K562 (cell line): ENCODE measurements around the gene RREB1. TPM values are rescaled to one million over a fixed set of nuclear protein-coding genes. Genes with fewer than 3 reads are reported as not detected.

Source experiments
- ATAC-seq: fragments of 200-7000 bp; cut with Tn5 transposase; 3 replicates; pipeline ENCODE4 v1.9.1; 2020; ENCODE audit warnings: moderate library complexity
- BruUV-seq: library from RNA; stranded (reverse); fragments of 400-500 nt; replicated peaks from 2 replicates; lab custom pipeline; 2021; lab: Mats Ljungman, UMichigan
- CTCF ChIA-PET: fragments of 300-600 bp; formaldehyde crosslinking; extraction: SDS; loops from one replicate; lab custom pipeline; 2021; ENCODE audit warnings: low intra/inter-chr PET ratio; lab: Yijun Ruan, JAX
- POLR2A ChIA-PET: fragments of 300-600, 350-650 bp; sonication (Branson Sonifier 250); formaldehyde crosslinking; extraction: SDS; loops from one replicate; lab custom pipeline; 2021; ENCODE audit warnings: antibody characterized with exemption, inconsistent platforms; lab: Yijun Ruan, JAX
- DNase-seq, 4 experiments: peaks; one replicate each; pipeline versions ENCODE4 v3.0.0 to v3.0.0-alpha.2; 2011 to 2018; ENCODE audit warnings: low spot score in 3 of 4, mixed read lengths in 3 of 4; ENCODE audit errors: extremely low read depth in 1 of 4
- FAIRE-seq: peaks from 2 replicates; lab custom pipeline; 2011; peaks lifted over from hg19 to GRCh38; lab: Jason Lieb, UNC
- H2AFZ ChIP-seq: 2 replicates; pipeline ENCODE4 v1.6.0; 2011; ENCODE audit warnings: low read depth, low read length, control low read depth, inconsistent platforms
- H3K27ac ChIP-seq: fragments of 200-600 bp; 3 replicates; pipeline ENCODE4 v1.8.0; 2011; ENCODE audit warnings: low read depth, mild to moderate bottlenecking, control low read depth, inconsistent platforms, low read length, moderate library complexity, mixed read lengths; ENCODE audit errors: extremely low read depth
- H3K27me3 ChIP-seq, 2 experiments: fragments of 300-600 bp in 1 of 2; 2 replicates in 1 of 2; 3 replicates in 1 of 2; pipeline versions ENCODE4 v1.6.0 to v1.8.0; 2011; ENCODE audit warnings: inconsistent platforms in 2 of 2, low read length in 2 of 2, mild to moderate bottlenecking in 1 of 2, mixed read lengths in 1 of 2, moderate library complexity in 1 of 2; ENCODE audit not compliant: control insufficient read depth in 2 of 2, insufficient read depth in 2 of 2
- H3K36me3 ChIP-seq: fragments of 300-600 bp; 3 replicates; pipeline ENCODE4 v1.8.0; 2011; ENCODE audit warnings: mild to moderate bottlenecking, low read length, inconsistent platforms; ENCODE audit not compliant: control insufficient read depth, insufficient read depth
- H3K4me1 ChIP-seq, 2 experiments: fragments of 200-600 bp in 1 of 2; replicated peaks in 1 of 2; 2 replicates in 1 of 2; 3 replicates in 1 of 2; pipeline versions ENCODE4 v1.5.1 to v1.8.0; 2011; ENCODE audit warnings: inconsistent platforms in 2 of 2, low read length in 2 of 2, mild to moderate bottlenecking in 1 of 2, mixed read lengths in 1 of 2, moderate library complexity in 1 of 2; ENCODE audit not compliant: control insufficient read depth in 2 of 2, insufficient read depth in 2 of 2
- H3K4me2 ChIP-seq: 2 replicates; pipeline ENCODE4 v1.6.1; 2011; ENCODE audit warnings: low read length, control low read depth, inconsistent platforms, mixed read lengths; ENCODE audit not compliant: insufficient read depth
- H3K4me3 ChIP-seq: fragments of 200-600 bp; sonication (generic), shearing (Covaris generic); 2 replicates; pipeline ENCODE4 v1.5.1; 2016; ENCODE audit warnings: control low read depth, inconsistent platforms
- H3K79me2 ChIP-seq: fragments of 200-600 bp; 3 replicates; pipeline ENCODE4 v1.8.0; 2011; ENCODE audit warnings: low read length, inconsistent platforms; ENCODE audit not compliant: control insufficient read depth, insufficient read depth
- H3K9ac ChIP-seq, 2 experiments: 2 replicates each; pipeline versions ENCODE4 v1.6.0 to v1.6.1; 2011; ENCODE audit warnings: low read depth in 2 of 2, low read length in 2 of 2, control low read depth in 1 of 2, inconsistent platforms in 1 of 2, mild to moderate bottlenecking in 1 of 2, mixed read lengths in 1 of 2; ENCODE audit not compliant: insufficient read depth in 1 of 2
- H3K9me1 ChIP-seq: one replicate; pipeline ENCODE4 v1.6.0; 2011; ENCODE audit warnings: inconsistent platforms, mild to moderate bottlenecking, low read length, moderate library complexity; ENCODE audit not compliant: control insufficient read depth, insufficient read depth
- H3K9me3 ChIP-seq: replicated peaks from 2 replicates; pipeline ENCODE4 v1.5.1; 2011; ENCODE audit warnings: low read depth, low read length, inconsistent platforms; ENCODE audit not compliant: control insufficient read depth, insufficient read depth
- H4K20me1 ChIP-seq: replicated peaks from 2 replicates; pipeline ENCODE4 v1.6.1; 2011; ENCODE audit warnings: low read length, inconsistent platforms, mixed read lengths; ENCODE audit not compliant: control insufficient read depth, insufficient read depth
- ADNP ChIP-seq: fragments of 200-800 bp; sonication (Bioruptor generic); IDR thresholded peaks from 2 replicates; pipeline ENCODE4 v1.6.1; 2016; ENCODE audit warnings: missing genetic modification characterization, missing compliant biosample characterization
- CBFA2T3 ChIP-seq: fragments of 450-650 bp; IDR thresholded peaks from 2 replicates; pipeline ENCODE4 v1.6.1; 2017
- CBX3 ChIP-seq, 2 experiments: IDR thresholded peaks; 1 replicate in 1 of 2; 2 replicates in 1 of 2; pipeline ENCODE4 v1.6.1; 2012; ENCODE audit warnings: inconsistent platforms in 2 of 2, low read length in 2 of 2, borderline replicate concordance in 1 of 2, control low read depth in 1 of 2
- CSDE1 ChIP-seq, 2 experiments: fragments of 450-650 bp; IDR thresholded peaks; 2 replicates each; pipeline ENCODE4 v1.6.1; 2016; ENCODE audit warnings: mild to moderate bottlenecking in 1 of 2
- DPF2 ChIP-seq: fragments of 450-650 bp; IDR thresholded peaks from 2 replicates; pipeline ENCODE4 v1.6.1; 2016
- HNRNPUL1 ChIP-seq: fragments of 200-400 bp; formaldehyde crosslinking; IDR thresholded peaks from 2 replicates; pipeline ENCODE4 v1.6.1; 2017; ENCODE audit warnings: low read length
- IRF2 ChIP-seq: sonication (generic); formaldehyde crosslinking; IDR thresholded peaks from 2 replicates; pipeline ENCODE4 v1.8.1; 2022; ENCODE audit warnings: mild to moderate bottlenecking, missing genetic modification reagents
- JUND ChIP-seq, 2 experiments: IDR thresholded peaks; 2 replicates in 1 of 2; 3 replicates in 1 of 2; pipeline ENCODE4 v1.6.1; 2011; ENCODE audit warnings: borderline replicate concordance in 2 of 2, low read depth in 2 of 2, low read length in 2 of 2, improper control_type of control experiment in 1 of 2, missing biosample characterization in 1 of 2, missing genetic modification characterization in 1 of 2, missing genetic modification reagents in 1 of 2
- MAZ ChIP-seq, 2 experiments: fragments of 450-650 bp in 1 of 2; sonication (generic) in 1 of 2; formaldehyde crosslinking; IDR thresholded peaks in 1 of 2; conservative IDR thresholded peaks in 1 of 2; 2 replicates each; pipeline versions ENCODE4 v1.4.0 to v1.5.0; 2020; ENCODE audit warnings: mild to moderate bottlenecking in 1 of 2, missing genetic modification reagents in 1 of 2
- RBM14 ChIP-seq: fragments of 200-400 bp; formaldehyde crosslinking; IDR thresholded peaks from 2 replicates; pipeline ENCODE4 v1.6.1; 2018; ENCODE audit warnings: low read depth, mild to moderate bottlenecking, low read length, moderate library complexity, borderline replicate concordance; ENCODE audit not compliant: insufficient read depth
- SMARCA4 ChIP-seq: fragments of 450-650 bp; IDR thresholded peaks from 2 replicates; pipeline ENCODE4 v1.6.1; 2016
- SMARCE1 ChIP-seq: fragments of 450-650 bp; IDR thresholded peaks from 2 replicates; pipeline ENCODE4 v1.7.1; 2016; ENCODE audit warnings: mild to moderate bottlenecking
- SRF ChIP-seq, 2 experiments: fragments of 250-450, 450-650 bp in 1 of 2; sonication (Bioruptor Pico) in 1 of 2; sonication (generic) in 1 of 2; formaldehyde crosslinking; IDR thresholded peaks; 2 replicates each; pipeline versions ENCODE4 v1.5.0 to v1.5.1; 2020 to 2022; ENCODE audit warnings: mild to moderate bottlenecking in 1 of 2, missing genetic modification reagents in 1 of 2
- WGBS: fragments of 100-300 bp; shearing (Covaris generic); methylation state at CpG from one replicate; pipeline ENCODE4 v1.1.6; 2016; ENCODE audit warnings: low coverage, mixed read lengths; ENCODE audit not compliant: insufficient coverage; ENCODE audit errors: missing lambda C conversion rate; 5-methylcytosine and 5-hydroxymethylcytosine counted together
- in situ Hi-C: fragments of 300-500 bp; cut with MboI; formaldehyde crosslinking; loops from 4 replicates; pipeline ENCODE4 v1.15.0; 2018; ENCODE audit warnings: inconsistent platforms, mixed read lengths
- intact Hi-C: fragments of 100-400 bp; cut with micrococcal nuclease; formaldehyde crosslinking; loops from 2 replicates; pipeline ENCODE4 v1.14.2; 2022
- polyA plus RNA-seq, 8 experiments: library from polyadenylated mRNA; depleted of rRNA in 4 of 8; stranded (reverse) in 5 of 8; unstranded in 3 of 8; fragments of >200 nt; fragmentation: Nextera tagmentation in 2 of 8; fragmentation: Illumina TruSeq in 1 of 8; extraction: Ambion mirVana in 2 of 8; extraction: Trizol in 1 of 8; gene quantifications; 2 replicates each; pipeline versions ENCODE4 v1.2.1 to v1.2.3, GENCODE V29; 2011 to 2014; ENCODE audit warnings: inconsistent platforms in 1 of 8, missing spikeins in 1 of 8
- total RNA-seq, 7 experiments: library from RNA; depleted of rRNA in 6 of 7; stranded (reverse); fragments of >200 nt in 6 of 7; fragmentation: Illumina TruSeq in 2 of 7; extraction: Trizol in 2 of 7; gene quantifications; 2 replicates each; pipeline versions ENCODE4 v1.2.1 to v1.2.3, GENCODE V29; 2011 to 2021; ENCODE audit warnings: low replicate concordance in 1 of 7
- TF ChIP-seq, protein P1 (sequence below): IDR thresholded peaks from 2 replicates; pipeline ENCODE4 v1.6.1; 2011; ENCODE audit warnings: borderline replicate concordance, low read depth, mild to moderate bottlenecking, moderate library complexity, low read length; ENCODE audit not compliant: insufficient read depth, poor library complexity, severe bottlenecking
- TF ChIP-seq, protein P2 (sequence below), 2 experiments: fragments of 450-650 bp in 1 of 2; sonication (generic) in 1 of 2; formaldehyde crosslinking in 1 of 2; IDR thresholded peaks in 1 of 2; conservative IDR thresholded peaks in 1 of 2; 2 replicates each; pipeline versions ENCODE4 v1.6.1 to v1.8.1; 2016 to 2023; ENCODE audit warnings: mild to moderate bottlenecking in 2 of 2, moderate library complexity in 2 of 2, inconsistent platforms in 1 of 2, missing genetic modification reagents in 1 of 2

Gene RREB1
- total and polyA plus RNA-seq, 9 of the 15 experiments (the other 6 are each of a cell fraction or from before 2014, with no cell fraction given), result 3.3 to 64.2 (median 19.3) TPM

DNA sequence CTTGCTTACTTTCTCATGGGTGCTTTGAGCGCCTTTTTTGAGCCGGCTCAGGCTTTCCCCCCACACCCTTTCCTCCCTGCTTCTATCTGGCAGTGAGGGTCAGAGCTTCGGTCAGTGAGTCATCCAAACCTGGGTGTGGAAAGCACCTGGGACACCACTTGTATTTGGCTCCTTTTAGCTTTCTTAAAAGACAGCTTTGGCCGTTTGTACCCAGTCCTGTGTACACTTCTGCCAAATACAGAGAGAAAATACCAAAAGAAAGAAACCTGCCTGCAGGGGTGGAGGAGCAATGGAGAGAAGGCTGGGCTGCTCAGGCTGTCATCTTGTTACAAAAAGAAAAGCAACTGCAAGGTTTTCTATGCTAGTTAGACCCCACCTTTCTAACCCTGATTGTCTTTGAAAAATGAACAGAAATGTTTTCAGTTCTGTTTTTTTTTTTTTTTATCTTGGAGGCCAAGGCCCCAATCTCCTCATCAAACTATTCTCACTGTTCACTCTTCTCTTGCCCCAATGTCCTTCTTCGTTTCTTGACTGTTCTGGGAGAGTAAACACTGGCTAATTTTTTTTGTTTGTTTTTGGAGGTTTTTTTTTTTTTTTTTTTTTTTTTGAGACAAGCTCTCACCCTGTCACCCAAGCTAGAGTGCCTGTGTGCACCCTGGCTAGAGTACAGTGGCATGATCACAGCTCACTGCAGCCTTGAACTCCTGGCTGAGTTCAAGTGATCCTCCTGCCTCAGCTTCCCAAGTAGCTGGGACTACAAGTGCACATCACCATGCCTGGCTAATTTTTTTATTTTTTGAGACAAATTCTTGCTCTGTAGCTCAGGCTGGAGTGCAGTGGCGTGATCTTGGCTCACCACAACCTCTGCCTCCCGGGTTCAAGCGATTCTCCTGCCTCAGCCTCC lies 128.8 kb downstream of the RREB1 start:
- intact Hi-C loops, result loop anchor here (5.0 to 10.0 kb wide), 2 partner anchors 129 to 222 kb away; partner anchors contain the start of gene RREB1
- H3K4me2 ChIP-seq, result peak overlapping the region; percentile 39
- 27% methylated on average over 6 of the region's 8 CpGs for WGBS
- CTCF ChIA-PET, result interaction anchor here (0.7 kb wide), 1 partner anchor 539 kb away, joined by 3 read pairs; no protein-coding TSS in a partner anchor
- H3K4me1 ChIP-seq, result peaks cover 24 to 25% of the 10 kb centered on the region in 2 experiments
- peak overlapping the region; percentile 46 for H3K27ac ChIP-seq
- DNase-seq (peak; percentile 66 to 81 (median 72)), ATAC-seq (peak; percentile 75), FAIRE-seq (peak; percentile 86)
- peak overlapping the region; percentile 40 to 78; a peak in 3 of 4 replicates for H3K9ac ChIP-seq
- no peak overlapping the region for H2AFZ ChIP-seq
- POLR2A ChIA-PET, result interaction anchor here (0.9 to 1.5 kb wide), 4 partner anchors 10 to 560 kb away, joined by 3 to 6 read pairs (median 4); no protein-coding TSS in a partner anchor
- no peak overlapping the region for H3K4me3 ChIP-seq
- H4K20me1 ChIP-seq, result 0 out of 2 replicates have a peak, but pooled peaks cover 5% of the 10 kb centered on the region
- H3K27me3 ChIP-seq, result no peaks in the 10 kb centered on the region
- no peaks in the 10 kb centered on the region for H3K9me3 ChIP-seq
- no TSS peak for BruUV-seq
- peaks cover 2% of the 10 kb centered on the region for H3K9me1 ChIP-seq
- peaks cover 85% of the 10 kb centered on the region for H3K36me3 ChIP-seq
- peaks cover 74% of the 10 kb centered on the region for H3K79me2 ChIP-seq
- in situ Hi-C loops, result loop anchor here (25.0 kb wide), 1 partner anchor 549 kb away; no protein-coding TSS in a partner anchor
- TF ChIP-seq CBFA2T3 (0 out of 2 replicates have a peak, but pooled peaks have one; percentile 21), SRF (CRISPR knock-in tag; IDR thresholded peaks at IDR 0.05) (peak in 1 of 2 experiments; percentile 20; a peak in 1 of 4 replicates), RBM14 (no peak), IRF2 (no peak), CSDE1 (IDR thresholded peaks at IDR 0.05) (no peak), JUND (IDR thresholded peaks at IDR 0.05; ENCODE audit: borderline replicate concordance, low read depth, low read length) (peak; percentile 92), JUND (tag; IDR thresholded peaks at IDR 0.05; ENCODE audit: borderline replicate concordance, low read depth, low read length) (peak; percentile 88; the same call in 1 of the 3 replicates), MAZ (CRISPR knock-in tag; conservative IDR thresholded peaks at IDR 0.05 in 1 of 2, IDR thresholded peaks at IDR 0.05 in 1 of 2) (peak in 1 of 2 experiments; percentile 36; a peak in 1 of 4 replicates), CBX3 (IDR thresholded peaks at IDR 0.05; ENCODE audit: borderline replicate concordance in 1 of 2, low read length in 2 of 2) (peak in 1 of 2 experiments; percentile 26; a peak in 1 of 3 replicates), HNRNPUL1 (no peak), SMARCE1 (0 out of 2 replicates have a peak, but pooled peaks have one; percentile 56), SMARCA4 (0 out of 2 replicates have a peak, but pooled peaks have one; percentile 46), ADNP (no peak), DPF2 (peak; percentile 74)
- TF ChIP-seq, protein P1, sequence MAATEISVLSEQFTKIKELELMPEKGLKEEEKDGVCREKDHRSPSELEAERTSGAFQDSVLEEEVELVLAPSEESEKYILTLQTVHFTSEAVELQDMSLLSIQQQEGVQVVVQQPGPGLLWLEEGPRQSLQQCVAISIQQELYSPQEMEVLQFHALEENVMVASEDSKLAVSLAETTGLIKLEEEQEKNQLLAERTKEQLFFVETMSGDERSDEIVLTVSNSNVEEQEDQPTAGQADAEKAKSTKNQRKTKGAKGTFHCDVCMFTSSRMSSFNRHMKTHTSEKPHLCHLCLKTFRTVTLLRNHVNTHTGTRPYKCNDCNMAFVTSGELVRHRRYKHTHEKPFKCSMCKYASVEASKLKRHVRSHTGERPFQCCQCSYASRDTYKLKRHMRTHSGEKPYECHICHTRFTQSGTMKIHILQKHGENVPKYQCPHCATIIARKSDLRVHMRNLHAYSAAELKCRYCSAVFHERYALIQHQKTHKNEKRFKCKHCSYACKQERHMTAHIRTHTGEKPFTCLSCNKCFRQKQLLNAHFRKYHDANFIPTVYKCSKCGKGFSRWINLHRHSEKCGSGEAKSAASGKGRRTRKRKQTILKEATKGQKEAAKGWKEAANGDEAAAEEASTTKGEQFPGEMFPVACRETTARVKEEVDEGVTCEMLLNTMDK, result no peak
- TF ChIP-seq, protein P2, sequence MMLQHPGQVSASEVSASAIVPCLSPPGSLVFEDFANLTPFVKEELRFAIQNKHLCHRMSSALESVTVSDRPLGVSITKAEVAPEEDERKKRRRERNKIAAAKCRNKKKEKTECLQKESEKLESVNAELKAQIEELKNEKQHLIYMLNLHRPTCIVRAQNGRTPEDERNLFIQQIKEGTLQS (IDR thresholded peaks at IDR 0.05), result peak; percentile 82
- TF ChIP-seq, protein P2 (CRISPR knock-in tag; conservative IDR thresholded peaks at IDR 0.05), result no peak
